K562 (cell line): ENCODE results near the gene ROBO1. TPM values are rescaled to one million over a fixed set of nuclear protein-coding genes. Genes with fewer than 3 reads are reported as not detected.

Experiments
- ATAC-seq: fragments of 200-7000 bp; cut with Tn5 transposase; 3 replicates; pipeline ENCODE4 v1.9.1; 2020; ENCODE audit warnings: moderate library complexity
- BruUV-seq: library from RNA; stranded (reverse); fragments of 400-500 nt; replicated peaks from 2 replicates; lab custom pipeline; 2021; lab: Mats Ljungman, UMichigan
- CTCF ChIA-PET: fragments of 300-600 bp; formaldehyde crosslinking; extraction: SDS; loops from one replicate; lab custom pipeline; 2021; ENCODE audit warnings: low intra/inter-chr PET ratio; lab: Yijun Ruan, JAX
- POLR2A ChIA-PET: fragments of 300-600, 350-650 bp; sonication (Branson Sonifier 250); formaldehyde crosslinking; extraction: SDS; loops from one replicate; lab custom pipeline; 2021; ENCODE audit warnings: antibody characterized with exemption, inconsistent platforms; lab: Yijun Ruan, JAX
- DNase-seq, 4 experiments: peaks; one replicate each; pipeline versions ENCODE4 v3.0.0 to v3.0.0-alpha.2; 2011 to 2018; ENCODE audit warnings: low spot score in 3 of 4, mixed read lengths in 3 of 4; ENCODE audit errors: extremely low read depth in 1 of 4
- FAIRE-seq: peaks from 2 replicates; lab custom pipeline; 2011; peaks lifted over from hg19 to GRCh38; lab: Jason Lieb, UNC
- H2AFZ ChIP-seq: 2 replicates; pipeline ENCODE4 v1.6.0; 2011; ENCODE audit warnings: low read depth, low read length, control low read depth, inconsistent platforms
- H3K27ac ChIP-seq: fragments of 200-600 bp; 3 replicates; pipeline ENCODE4 v1.8.0; 2011; ENCODE audit warnings: low read depth, mild to moderate bottlenecking, control low read depth, inconsistent platforms, low read length, moderate library complexity, mixed read lengths; ENCODE audit errors: extremely low read depth
- H3K27me3 ChIP-seq, 2 experiments: fragments of 300-600 bp in 1 of 2; 2 replicates in 1 of 2; 3 replicates in 1 of 2; pipeline versions ENCODE4 v1.6.0 to v1.8.0; 2011; ENCODE audit warnings: inconsistent platforms in 2 of 2, low read length in 2 of 2, mild to moderate bottlenecking in 1 of 2, mixed read lengths in 1 of 2, moderate library complexity in 1 of 2; ENCODE audit not compliant: control insufficient read depth in 2 of 2, insufficient read depth in 2 of 2
- H3K36me3 ChIP-seq: fragments of 300-600 bp; 3 replicates; pipeline ENCODE4 v1.8.0; 2011; ENCODE audit warnings: mild to moderate bottlenecking, low read length, inconsistent platforms; ENCODE audit not compliant: control insufficient read depth, insufficient read depth
- H3K4me1 ChIP-seq, 2 experiments: fragments of 200-600 bp in 1 of 2; replicated peaks in 1 of 2; 2 replicates in 1 of 2; 3 replicates in 1 of 2; pipeline versions ENCODE4 v1.5.1 to v1.8.0; 2011; ENCODE audit warnings: inconsistent platforms in 2 of 2, low read length in 2 of 2, mild to moderate bottlenecking in 1 of 2, mixed read lengths in 1 of 2, moderate library complexity in 1 of 2; ENCODE audit not compliant: control insufficient read depth in 2 of 2, insufficient read depth in 2 of 2
- H3K4me2 ChIP-seq: 2 replicates; pipeline ENCODE4 v1.6.1; 2011; ENCODE audit warnings: low read length, control low read depth, inconsistent platforms, mixed read lengths; ENCODE audit not compliant: insufficient read depth
- H3K4me3 ChIP-seq: fragments of 200-600 bp; sonication (generic), shearing (Covaris generic); 2 replicates; pipeline ENCODE4 v1.5.1; 2016; ENCODE audit warnings: control low read depth, inconsistent platforms
- H3K79me2 ChIP-seq: fragments of 200-600 bp; 3 replicates; pipeline ENCODE4 v1.8.0; 2011; ENCODE audit warnings: low read length, inconsistent platforms; ENCODE audit not compliant: control insufficient read depth, insufficient read depth
- H3K9ac ChIP-seq, 2 experiments: 2 replicates each; pipeline versions ENCODE4 v1.6.0 to v1.6.1; 2011; ENCODE audit warnings: low read depth in 2 of 2, low read length in 2 of 2, control low read depth in 1 of 2, inconsistent platforms in 1 of 2, mild to moderate bottlenecking in 1 of 2, mixed read lengths in 1 of 2; ENCODE audit not compliant: insufficient read depth in 1 of 2
- H3K9me1 ChIP-seq: one replicate; pipeline ENCODE4 v1.6.0; 2011; ENCODE audit warnings: inconsistent platforms, mild to moderate bottlenecking, low read length, moderate library complexity; ENCODE audit not compliant: control insufficient read depth, insufficient read depth
- H3K9me3 ChIP-seq: replicated peaks from 2 replicates; pipeline ENCODE4 v1.5.1; 2011; ENCODE audit warnings: low read depth, low read length, inconsistent platforms; ENCODE audit not compliant: control insufficient read depth, insufficient read depth
- H4K20me1 ChIP-seq: replicated peaks from 2 replicates; pipeline ENCODE4 v1.6.1; 2011; ENCODE audit warnings: low read length, inconsistent platforms, mixed read lengths; ENCODE audit not compliant: control insufficient read depth, insufficient read depth
- ARID3B ChIP-seq: fragments of 250-450 bp; sonication (Bioruptor Pico); IDR thresholded peaks from 2 replicates; pipeline ENCODE4 v1.4.0; 2020; ENCODE audit warnings: borderline replicate concordance
- E2F5 ChIP-seq: sonication (generic); formaldehyde crosslinking; IDR thresholded peaks from 2 replicates; pipeline ENCODE4 v1.8.0; 2022; ENCODE audit warnings: mild to moderate bottlenecking, missing genetic modification reagents
- FOXM1 ChIP-seq, 2 experiments: fragments of 450-650 bp in 1 of 2; sonication (generic) in 1 of 2; formaldehyde crosslinking in 1 of 2; IDR thresholded peaks; 2 replicates each; pipeline versions ENCODE4 v1.6.1 to v1.9.0; 2017 to 2022; ENCODE audit warnings: low read depth in 2 of 2, mild to moderate bottlenecking in 2 of 2, missing genetic modification reagents in 1 of 2, moderate library complexity in 1 of 2
- LEF1 ChIP-seq: fragments of 450-650 bp; IDR thresholded peaks from 2 replicates; pipeline ENCODE4 v1.6.1; 2016; ENCODE audit warnings: mild to moderate bottlenecking
- MTA1 ChIP-seq: fragments of 450-650 bp; IDR thresholded peaks from 2 replicates; pipeline ENCODE4 v1.6.1; 2017; ENCODE audit warnings: borderline replicate concordance
- SIN3B ChIP-seq: fragments of 450-650 bp; IDR thresholded peaks from 2 replicates; pipeline ENCODE4 v1.6.1; 2017; ENCODE audit warnings: low read depth, mild to moderate bottlenecking, moderate library complexity
- ZBTB8A ChIP-seq: fragments of 450-650 bp; IDR thresholded peaks from 2 replicates; pipeline ENCODE4 v1.6.1; 2018; ENCODE audit warnings: mild to moderate bottlenecking, moderate library complexity; ENCODE audit not compliant: partially characterized antibody
- ZKSCAN3 ChIP-seq: fragments of 250-450 bp; sonication (Bioruptor Pico); IDR thresholded peaks from 2 replicates; pipeline ENCODE4 v1.4.0; 2020
- ZNF232 ChIP-seq: sonication (generic); formaldehyde crosslinking; IDR thresholded peaks from 2 replicates; pipeline ENCODE4 v1.8.0; 2022; ENCODE audit warnings: mild to moderate bottlenecking, missing genetic modification reagents
- in situ Hi-C: fragments of 300-500 bp; cut with MboI; formaldehyde crosslinking; loops from 4 replicates; pipeline ENCODE4 v1.15.0; 2018; ENCODE audit warnings: inconsistent platforms, mixed read lengths
- intact Hi-C: fragments of 100-400 bp; cut with micrococcal nuclease; formaldehyde crosslinking; loops from 2 replicates; pipeline ENCODE4 v1.14.2; 2022
- polyA plus RNA-seq, 8 experiments: library from polyadenylated mRNA; depleted of rRNA in 4 of 8; stranded (reverse) in 5 of 8; unstranded in 3 of 8; fragments of >200 nt; fragmentation: Nextera tagmentation in 2 of 8; fragmentation: Illumina TruSeq in 1 of 8; extraction: Ambion mirVana in 2 of 8; extraction: Trizol in 1 of 8; gene quantifications; 2 replicates each; pipeline versions ENCODE4 v1.2.1 to v1.2.3, GENCODE V29; 2011 to 2014; ENCODE audit warnings: inconsistent platforms in 1 of 8, missing spikeins in 1 of 8
- total RNA-seq, 7 experiments: library from RNA; depleted of rRNA in 6 of 7; stranded (reverse); fragments of >200 nt in 6 of 7; fragmentation: Illumina TruSeq in 2 of 7; extraction: Trizol in 2 of 7; gene quantifications; 2 replicates each; pipeline versions ENCODE4 v1.2.1 to v1.2.3, GENCODE V29; 2011 to 2021; ENCODE audit warnings: low replicate concordance in 1 of 7

The ROBO1 gene
- total and polyA plus RNA-seq, 9 of the 15 experiments (the other 6 are each of a cell fraction or from before 2014, with no cell fraction given): 0.01 to 0.53 (median 0.17) TPM; not detected in 5

DNA sequence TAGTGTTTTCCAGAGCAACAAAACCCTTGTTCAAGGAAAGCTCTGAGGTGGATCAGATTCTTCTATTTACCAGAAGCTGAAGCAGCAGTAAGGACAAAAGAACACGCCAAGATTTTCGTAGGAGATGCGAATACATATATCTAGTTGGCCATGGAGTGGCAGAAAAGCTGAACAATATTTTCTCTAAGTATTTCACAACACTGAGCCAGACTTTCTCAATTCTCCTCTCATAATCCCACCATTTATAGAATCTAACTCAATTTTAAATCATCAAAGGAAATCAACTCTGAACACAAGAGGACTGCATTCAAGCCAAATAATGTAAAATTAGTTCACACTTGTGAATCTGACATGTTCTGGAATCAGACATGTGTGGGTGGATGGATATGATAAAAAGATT lies 775.0 kb downstream of the ROBO1 start (continued):
- no peak for TF ChIP-seq ZKSCAN3 (CRISPR knock-in tag)
- TF ChIP-seq ZBTB8A: no peak

DNA sequence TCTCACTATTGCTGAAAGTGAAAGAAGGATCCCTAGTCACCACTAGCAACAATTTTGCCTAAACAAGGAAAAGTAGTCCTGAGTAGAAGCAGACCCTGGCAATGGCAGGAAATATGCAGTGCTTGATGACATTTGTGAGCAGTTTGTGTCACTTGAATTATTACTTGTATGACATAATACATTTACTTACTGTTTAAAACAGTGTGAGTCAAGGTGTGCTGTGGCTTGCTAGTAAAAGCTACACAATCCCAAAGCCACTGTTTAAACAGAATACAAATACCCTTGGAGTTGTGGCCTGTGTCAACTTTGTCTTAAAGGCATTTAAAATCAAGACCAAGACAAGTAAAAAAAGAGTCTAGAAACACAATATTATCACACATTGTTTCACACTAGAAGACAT lies 775.4 kb downstream of the ROBO1 start:
- H3K9ac ChIP-seq: no peak overlapping the region

More for the DNA sequence above, 775.4 kb downstream of the ROBO1 start:
- Histone ChIP-seq H2AFZ (no peak overlapping the region), H3K27me3 (no peaks in the 10 kb centered on the region), H3K9me1 (no peaks in the 10 kb centered on the region), H3K27ac (no peak overlapping the region)
- POLR2A ChIA-PET: no interaction called here
- intact Hi-C loops: no loop called here
- in situ Hi-C loops: no loop called here
- ATAC-seq: no peak
- TF ChIP-seq LEF1: no peak
- no peak for TF ChIP-seq MTA1
- TF ChIP-seq ZNF232: no peak
- TF ChIP-seq SIN3B: no peak
- no peak for TF ChIP-seq ARID3B (CRISPR knock-in tag)
- TF ChIP-seq E2F5: no peak
- no peak for TF ChIP-seq FOXM1 (IDR thresholded peaks at IDR 0.05; ENCODE audit: low read depth)
- no peak for TF ChIP-seq FOXM1 (CRISPR knock-in tag; IDR thresholded peaks at IDR 0.05; ENCODE audit: low read depth)
- TF ChIP-seq, all 486 proteins: peak for 0
- Histone ChIP-seq H4K20me1 (no peaks in the 10 kb centered on the region), H3K36me3 (no peaks in the 10 kb centered on the region), H3K4me2 (no peak overlapping the region), H3K9me3 (no peaks in the 10 kb centered on the region), H3K79me2 (no peaks in the 10 kb centered on the region), H3K4me3 (no peak overlapping the region), H3K4me1 (no peaks in the 10 kb centered on the region)
- CTCF ChIA-PET: no interaction called here
- DNase-seq (no peak), FAIRE-seq (no peak)
- no TSS peak for BruUV-seq
